ENCODE measurements around the gene FRAT1. TPM values are rescaled to one million over a fixed set of nuclear protein-coding genes. Genes with fewer than 3 reads are reported as not detected.

The FRAT1 gene
- total RNA-seq, 1 experiment from 2014 or later: 1.7 TPM

DNA sequence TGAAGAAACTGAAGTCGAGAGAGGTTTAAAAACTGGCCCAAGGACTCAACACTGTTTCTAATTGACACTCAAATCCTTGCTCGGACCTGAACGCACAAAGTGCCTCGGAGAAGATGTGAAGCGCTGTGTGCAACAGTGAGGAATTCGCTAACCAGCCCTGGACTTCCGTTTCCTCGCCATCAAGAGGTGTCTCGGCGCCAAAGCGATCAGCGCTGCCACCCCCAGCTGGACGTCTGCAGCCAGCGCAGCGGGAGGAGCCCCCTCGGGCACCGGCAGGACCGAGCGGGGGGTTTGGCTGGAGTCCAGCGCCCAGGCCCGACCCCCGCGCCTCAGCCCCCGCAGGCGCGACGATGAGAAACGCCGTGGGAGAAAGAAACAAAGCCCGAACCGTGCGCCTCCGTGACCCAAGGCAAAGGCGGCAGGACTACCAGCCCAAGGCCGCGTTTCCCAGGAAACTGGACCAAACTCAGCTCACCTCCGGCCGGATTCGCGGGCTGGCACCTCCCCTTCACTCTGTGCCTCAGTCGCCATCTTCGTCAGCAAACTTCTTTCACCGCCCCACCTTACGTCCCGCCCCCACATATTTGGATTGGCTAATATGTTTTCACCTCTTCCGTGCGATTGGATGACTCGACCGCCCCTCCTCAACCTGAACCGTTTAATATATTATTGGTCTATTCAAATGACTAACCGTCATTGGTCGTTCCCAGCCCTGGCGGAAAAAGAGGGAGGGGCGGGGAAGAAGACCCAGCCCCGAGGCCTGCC, 26.8 kb upstream of the FRAT1 start, which contains the start of gene ARHGAP19:
Gene ARHGAP19, minus strand, starts transcription at position 541 of the 765 bp plus-strand sequence. Its CDS starts 10 bp downstream, at position 531.
- no peaks in the 10 kb centered on the region; a peak in 1 of 4 replicates for H3K36me3 ChIP-seq (ENCODE audit: control insufficient read depth in 1 of 2, insufficient read depth in 2 of 2, low read length in 2 of 2)
- no peaks in the 10 kb centered on the region for H4K20me1 ChIP-seq (ENCODE audit: insufficient read depth)
- H2AFZ ChIP-seq (ENCODE audit: low read depth, low read length, poor library complexity, severe bottlenecking): peak within 1 kb of the TSS; percentile 82
- peaks cover 3 to 11% of the 10 kb centered on the region in 2 experiments; a peak in 2 of 4 replicates for H3K4me1 ChIP-seq (ENCODE audit: control insufficient read depth in 1 of 2, insufficient read depth in 2 of 2, low read length in 2 of 2)
- H3K79me2 ChIP-seq (ENCODE audit: insufficient read depth, low read length): peaks cover 32% of the 10 kb centered on the region
- peak within 1 kb of the TSS; percentile 92 for H3K27ac ChIP-seq (ENCODE audit: low read depth, low read length)
- H3K27me3 ChIP-seq (ENCODE audit: insufficient read depth, low read length): no peaks in the 10 kb centered on the region
- peak; percentile 98 for DNase-seq (ENCODE audit: low read depth, low spot score)
- ChIA-PET RAD21 (ENCODE audit: low non-redundant PET in 1 of 2, low total read pairs in 2 of 2, uncharacterized antibody in 2 of 2, unreplicated experiment in 2 of 2) (no interaction called here), CTCF (interaction anchor here (3.1 kb wide), 1 partner anchor 14 kb away, joined by 15 read pairs; no protein-coding TSS in a partner anchor), POLR2A (interaction anchor here (1.4 kb wide), 1 partner anchor 10 kb away, joined by 3 read pairs; no protein-coding TSS in a partner anchor)
- peak within 1 kb of the TSS; percentile 70 to 74 for H3K4me3 ChIP-seq (replicated peaks in 1 of 2; ENCODE audit: low read depth in 1 of 2, low read length in 2 of 2)
- H3K4me2 ChIP-seq (ENCODE audit: low read length): peak within 1 kb of the TSS; percentile 81
- intact Hi-C loops (cut with micrococcal nuclease): loop anchor here (2.0 kb wide), 1 partner anchor 27 kb away; the partner anchor contains the start of gene FRAT1
- no peaks in the 10 kb centered on the region for H3K9me2 ChIP-seq (ENCODE audit: insufficient read depth)
- ATAC-seq: peak; percentile 96
- H3K9ac ChIP-seq (ENCODE audit: low read length): peak within 1 kb of the TSS; percentile 83
- H3K9me3 ChIP-seq (ENCODE audit: control insufficient read depth in 1 of 2, insufficient read depth in 1 of 2, low read depth in 1 of 2, low read length in 2 of 2): no peaks in the 10 kb centered on the region
- BruUV-seq (replicated peaks): TSS peak; percentile 82
- TF ChIP-seq TCF7L2 (IDR thresholded peaks at IDR 0.05; ENCODE audit: borderline replicate concordance, extremely low read depth, insufficient read depth, insufficient read length) (no peak), EGR1 (IDR thresholded peaks at IDR 0.05; ENCODE audit: low read depth) (peak; percentile 86), FOSL1 (IDR thresholded peaks at IDR 0.05; ENCODE audit: low read depth) (no peak), JUND (IDR thresholded peaks at IDR 0.05) (no peak), POLR2AphosphoS5 (IDR thresholded peaks at IDR 0.05; ENCODE audit: low read depth, low read length) (peak; percentile 90), RAD21 (IDR thresholded peaks at IDR 0.05; ENCODE audit: low read depth) (no peak; the same call in 1 of the 2 replicates), ZFX (IDR thresholded peaks at IDR 0.05) (peak; percentile 90), SRF (IDR thresholded peaks at IDR 0.05; ENCODE audit: low read depth) (no peak; the same call in 1 of the 2 replicates), EZH2phosphoT487 (IDR thresholded peaks at IDR 0.05; ENCODE audit: borderline replicate concordance) (no peak), YY1 (IDR thresholded peaks at IDR 0.05; ENCODE audit: extremely low read depth, insufficient replicate concordance, low read depth, low read length) (peak; percentile 87), ZNF274 (IDR thresholded peaks at IDR 0.05; ENCODE audit: low read depth, low read length) (no peak), POLR2A (IDR thresholded peaks at IDR 0.05; ENCODE audit: borderline replicate concordance, extremely low read depth, insufficient read depth, insufficient read length) (peak; percentile 58), SIN3A (IDR thresholded peaks at IDR 0.05; ENCODE audit: low read depth) (peak; percentile 84; the same call in 1 of the 2 replicates), CEBPB (IDR thresholded peaks at IDR 0.05; ENCODE audit: low read depth) (no peak), SP1 (IDR thresholded peaks at IDR 0.05; ENCODE audit: low read depth) (peak; percentile 98), ELF1 (IDR thresholded peaks at IDR 0.05; ENCODE audit: borderline replicate concordance, low read depth) (no peak; the same call in 1 of the 2 replicates)
- TF ChIP-seq, protein P1, sequence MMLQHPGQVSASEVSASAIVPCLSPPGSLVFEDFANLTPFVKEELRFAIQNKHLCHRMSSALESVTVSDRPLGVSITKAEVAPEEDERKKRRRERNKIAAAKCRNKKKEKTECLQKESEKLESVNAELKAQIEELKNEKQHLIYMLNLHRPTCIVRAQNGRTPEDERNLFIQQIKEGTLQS (IDR thresholded peaks at IDR 0.05): no peak
- TF ChIP-seq, protein P2, sequence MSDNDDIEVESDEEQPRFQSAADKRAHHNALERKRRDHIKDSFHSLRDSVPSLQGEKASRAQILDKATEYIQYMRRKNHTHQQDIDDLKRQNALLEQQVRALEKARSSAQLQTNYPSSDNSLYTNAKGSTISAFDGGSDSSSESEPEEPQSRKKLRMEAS (IDR thresholded peaks at IDR 0.05): peak; percentile 58; the same call in 1 of the 2 replicates
- TF ChIP-seq, protein P3, sequence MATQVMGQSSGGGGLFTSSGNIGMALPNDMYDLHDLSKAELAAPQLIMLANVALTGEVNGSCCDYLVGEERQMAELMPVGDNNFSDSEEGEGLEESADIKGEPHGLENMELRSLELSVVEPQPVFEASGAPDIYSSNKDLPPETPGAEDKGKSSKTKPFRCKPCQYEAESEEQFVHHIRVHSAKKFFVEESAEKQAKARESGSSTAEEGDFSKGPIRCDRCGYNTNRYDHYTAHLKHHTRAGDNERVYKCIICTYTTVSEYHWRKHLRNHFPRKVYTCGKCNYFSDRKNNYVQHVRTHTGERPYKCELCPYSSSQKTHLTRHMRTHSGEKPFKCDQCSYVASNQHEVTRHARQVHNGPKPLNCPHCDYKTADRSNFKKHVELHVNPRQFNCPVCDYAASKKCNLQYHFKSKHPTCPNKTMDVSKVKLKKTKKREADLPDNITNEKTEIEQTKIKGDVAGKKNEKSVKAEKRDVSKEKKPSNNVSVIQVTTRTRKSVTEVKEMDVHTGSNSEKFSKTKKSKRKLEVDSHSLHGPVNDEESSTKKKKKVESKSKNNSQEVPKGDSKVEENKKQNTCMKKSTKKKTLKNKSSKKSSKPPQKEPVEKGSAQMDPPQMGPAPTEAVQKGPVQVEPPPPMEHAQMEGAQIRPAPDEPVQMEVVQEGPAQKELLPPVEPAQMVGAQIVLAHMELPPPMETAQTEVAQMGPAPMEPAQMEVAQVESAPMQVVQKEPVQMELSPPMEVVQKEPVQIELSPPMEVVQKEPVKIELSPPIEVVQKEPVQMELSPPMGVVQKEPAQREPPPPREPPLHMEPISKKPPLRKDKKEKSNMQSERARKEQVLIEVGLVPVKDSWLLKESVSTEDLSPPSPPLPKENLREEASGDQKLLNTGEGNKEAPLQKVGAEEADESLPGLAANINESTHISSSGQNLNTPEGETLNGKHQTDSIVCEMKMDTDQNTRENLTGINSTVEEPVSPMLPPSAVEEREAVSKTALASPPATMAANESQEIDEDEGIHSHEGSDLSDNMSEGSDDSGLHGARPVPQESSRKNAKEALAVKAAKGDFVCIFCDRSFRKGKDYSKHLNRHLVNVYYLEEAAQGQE (IDR thresholded peaks at IDR 0.05; ENCODE audit: low read depth): no peak
- TF ChIP-seq, protein P4, sequence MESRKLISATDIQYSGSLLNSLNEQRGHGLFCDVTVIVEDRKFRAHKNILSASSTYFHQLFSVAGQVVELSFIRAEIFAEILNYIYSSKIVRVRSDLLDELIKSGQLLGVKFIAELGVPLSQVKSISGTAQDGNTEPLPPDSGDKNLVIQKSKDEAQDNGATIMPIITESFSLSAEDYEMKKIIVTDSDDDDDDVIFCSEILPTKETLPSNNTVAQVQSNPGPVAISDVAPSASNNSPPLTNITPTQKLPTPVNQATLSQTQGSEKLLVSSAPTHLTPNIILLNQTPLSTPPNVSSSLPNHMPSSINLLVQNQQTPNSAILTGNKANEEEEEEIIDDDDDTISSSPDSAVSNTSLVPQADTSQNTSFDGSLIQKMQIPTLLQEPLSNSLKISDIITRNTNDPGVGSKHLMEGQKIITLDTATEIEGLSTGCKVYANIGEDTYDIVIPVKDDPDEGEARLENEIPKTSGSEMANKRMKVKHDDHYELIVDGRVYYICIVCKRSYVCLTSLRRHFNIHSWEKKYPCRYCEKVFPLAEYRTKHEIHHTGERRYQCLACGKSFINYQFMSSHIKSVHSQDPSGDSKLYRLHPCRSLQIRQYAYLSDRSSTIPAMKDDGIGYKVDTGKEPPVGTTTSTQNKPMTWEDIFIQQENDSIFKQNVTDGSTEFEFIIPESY (IDR thresholded peaks at IDR 0.05; ENCODE audit: extremely low read depth, insufficient replicate concordance, low read length): no peak

Data from HCT116 (cell line).